Placental epithelial cell (primary cell): ENCODE data around the gene SEC11C. TPM values are rescaled to one million over a fixed set of nuclear protein-coding genes. Genes with fewer than 3 reads are reported as not detected.

Experiments
- total RNA-seq: library from RNA; depleted of rRNA; stranded (reverse); fragments of >200 nt; gene quantifications from 2 replicates; pipeline ENCODE4 v1.2.3, GENCODE V29; 2012

The SEC11C gene
- total RNA-seq, result 5.9 and 19.5 TPM in 2 replicates

GRCh38 chr18:59139615-59140301 is at the start of gene SEC11C:
Gene SEC11C (plus strand): TSS chr18:59139884. CDS start chr18:59139949, 65 bp downstream.

Other genes with a start within 250 kb of the SEC11C start
- not detected in 2 replicates for gene GRP, start 80.3 kb downstream of the SEC11C start, total RNA-seq
- gene RAX, start 133.6 kb downstream of the SEC11C start, total RNA-seq, result not detected in 2 replicates
- gene CPLX4, start 178.8 kb downstream of the SEC11C start, total RNA-seq, result not detected in 2 replicates
- 150 and 220 TPM in 2 replicates for gene LMAN1, start 219.4 kb downstream of the SEC11C start, total RNA-seq